ENCODE data around the gene COL20A1.

Gene COL20A1

DNA sequence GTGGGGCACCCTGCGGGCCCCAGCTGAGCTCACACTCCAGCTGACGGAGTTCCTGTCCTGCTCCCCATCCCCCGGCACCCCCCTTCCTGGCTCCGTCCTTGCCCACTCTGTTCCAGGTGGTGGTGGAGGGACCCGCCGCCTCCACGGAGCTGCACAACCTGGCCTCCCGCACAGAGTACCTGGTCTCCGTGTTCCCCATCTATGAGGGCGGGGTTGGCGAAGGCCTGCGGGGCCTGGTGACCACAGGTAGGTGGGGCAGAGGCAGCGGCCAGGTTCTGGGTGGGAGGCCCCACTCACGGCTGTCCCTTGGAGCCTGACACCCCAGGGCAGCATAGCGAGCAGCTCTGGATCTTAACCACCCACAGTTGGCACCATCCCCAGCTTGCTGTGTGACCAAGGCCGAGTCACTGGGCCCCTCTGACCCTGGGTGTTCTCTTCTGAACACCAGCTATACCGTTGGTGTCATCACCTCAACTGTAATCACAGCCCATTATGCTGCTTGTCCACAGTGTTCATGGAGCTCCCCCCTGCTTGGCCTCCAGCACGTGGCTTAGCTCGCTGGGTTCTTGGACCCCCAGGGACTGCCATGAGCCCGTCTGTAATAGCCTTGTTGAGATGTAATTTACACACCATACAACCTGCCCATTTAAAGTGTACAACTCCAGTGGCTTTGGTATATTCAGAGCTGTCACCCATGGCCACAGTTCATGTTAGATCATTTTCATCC, 17.4 kb downstream of the COL20A1 start:
- no peak for DNase-seq

DNA sequence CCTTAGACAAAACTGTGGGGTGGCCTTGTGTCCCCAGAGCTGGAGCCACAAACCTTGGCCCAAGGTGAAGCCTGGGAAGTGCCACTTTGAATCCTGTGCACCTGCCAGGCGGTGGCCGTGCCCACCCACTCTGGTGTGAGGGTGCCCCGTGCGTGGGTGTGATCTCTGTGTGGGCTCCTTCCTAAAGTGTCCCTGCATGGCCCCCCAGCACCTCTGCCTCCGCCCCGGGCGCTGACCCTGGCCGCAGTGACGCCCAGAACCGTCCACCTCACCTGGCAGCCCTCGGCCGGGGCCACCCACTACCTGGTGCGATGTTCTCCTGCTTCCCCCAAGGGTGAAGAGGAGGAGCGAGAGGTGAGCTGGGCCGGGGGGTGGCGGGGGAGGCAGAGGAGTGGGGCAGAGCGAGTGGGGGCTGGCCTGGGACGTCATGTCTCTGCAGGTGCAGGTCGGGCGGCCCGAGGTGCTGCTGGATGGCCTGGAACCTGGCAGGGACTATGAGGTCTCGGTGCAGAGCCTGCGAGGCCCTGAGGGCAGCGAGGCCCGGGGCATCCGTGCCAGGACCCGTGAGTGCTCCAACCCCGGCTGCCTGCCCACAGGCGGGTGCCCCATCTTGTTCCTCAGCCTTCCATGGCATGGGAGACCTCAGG, 18.3 kb downstream of the COL20A1 start:
- no peak for DNase-seq

DNA sequence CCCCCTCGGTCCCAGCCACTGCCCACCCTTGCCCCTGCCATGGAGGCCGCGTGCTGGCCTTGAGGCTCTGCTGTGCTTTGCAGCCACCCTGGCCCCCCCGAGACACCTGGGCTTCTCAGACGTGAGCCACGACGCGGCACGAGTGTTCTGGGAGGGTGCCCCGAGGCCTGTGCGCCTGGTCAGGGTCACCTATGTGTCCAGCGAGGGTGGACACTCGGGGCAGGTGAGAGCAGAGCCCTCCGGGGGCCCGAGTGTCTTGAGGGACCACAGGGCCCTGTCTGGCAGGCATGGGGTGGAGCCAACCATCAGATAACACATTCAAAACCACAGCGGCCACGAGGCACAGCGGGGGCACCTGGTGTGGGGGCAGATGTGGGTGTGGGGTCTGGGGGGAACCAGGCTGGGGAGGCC, 18.9 kb downstream of the COL20A1 start:
- no peak for DNase-seq

DNA sequence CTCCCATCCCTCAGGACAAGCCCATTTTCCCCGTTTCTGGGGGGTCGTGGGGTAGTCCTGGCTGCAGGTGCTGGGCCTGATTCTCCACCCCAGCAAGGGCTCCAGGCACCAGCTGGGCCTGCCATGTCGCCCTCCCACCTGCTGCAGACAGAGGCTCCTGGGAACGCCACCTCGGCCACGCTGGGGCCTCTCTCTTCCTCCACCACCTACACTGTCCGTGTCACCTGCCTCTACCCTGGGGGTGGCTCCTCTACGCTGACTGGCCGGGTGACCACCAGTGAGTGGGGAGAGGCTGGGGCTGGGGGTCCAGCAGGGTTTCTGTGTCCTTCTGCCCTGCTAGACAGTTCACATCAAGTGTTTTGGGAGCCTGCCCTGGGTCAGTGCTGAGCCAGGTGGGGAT, 19.3 kb downstream of the COL20A1 start:
- no peak for DNase-seq

DNA sequence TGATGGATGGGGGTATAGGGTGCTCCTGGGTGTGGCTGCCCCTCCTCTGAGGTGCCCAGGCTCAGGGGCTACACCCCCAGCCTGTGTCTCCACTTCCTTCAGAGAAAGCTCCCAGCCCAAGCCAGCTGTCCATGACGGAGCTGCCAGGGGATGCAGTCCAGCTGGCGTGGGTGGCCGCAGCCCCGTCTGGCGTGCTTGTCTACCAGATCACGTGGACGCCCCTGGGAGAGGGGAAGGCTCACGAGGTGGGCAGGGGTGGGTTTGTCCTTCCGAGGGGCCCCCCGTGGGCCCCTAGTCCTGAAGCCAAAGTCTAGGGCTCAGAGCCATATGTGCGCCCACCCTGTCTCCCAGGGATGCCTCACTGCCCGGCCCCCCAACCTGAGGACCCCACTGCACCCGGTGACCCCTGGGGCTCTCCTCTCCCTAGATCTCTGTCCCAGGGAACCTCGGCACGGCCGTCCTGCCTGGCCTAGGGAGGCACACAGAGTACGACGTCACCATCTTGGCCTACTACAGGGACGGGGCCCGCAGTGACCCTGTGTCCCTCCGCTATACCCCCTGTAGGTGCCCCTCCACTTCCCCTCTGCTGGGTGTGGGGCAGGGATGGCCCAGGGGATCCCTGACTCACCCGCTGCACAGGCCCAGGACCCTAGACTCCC, 19.8 kb downstream of the COL20A1 start:
- DNase-seq = no peak

DNA sequence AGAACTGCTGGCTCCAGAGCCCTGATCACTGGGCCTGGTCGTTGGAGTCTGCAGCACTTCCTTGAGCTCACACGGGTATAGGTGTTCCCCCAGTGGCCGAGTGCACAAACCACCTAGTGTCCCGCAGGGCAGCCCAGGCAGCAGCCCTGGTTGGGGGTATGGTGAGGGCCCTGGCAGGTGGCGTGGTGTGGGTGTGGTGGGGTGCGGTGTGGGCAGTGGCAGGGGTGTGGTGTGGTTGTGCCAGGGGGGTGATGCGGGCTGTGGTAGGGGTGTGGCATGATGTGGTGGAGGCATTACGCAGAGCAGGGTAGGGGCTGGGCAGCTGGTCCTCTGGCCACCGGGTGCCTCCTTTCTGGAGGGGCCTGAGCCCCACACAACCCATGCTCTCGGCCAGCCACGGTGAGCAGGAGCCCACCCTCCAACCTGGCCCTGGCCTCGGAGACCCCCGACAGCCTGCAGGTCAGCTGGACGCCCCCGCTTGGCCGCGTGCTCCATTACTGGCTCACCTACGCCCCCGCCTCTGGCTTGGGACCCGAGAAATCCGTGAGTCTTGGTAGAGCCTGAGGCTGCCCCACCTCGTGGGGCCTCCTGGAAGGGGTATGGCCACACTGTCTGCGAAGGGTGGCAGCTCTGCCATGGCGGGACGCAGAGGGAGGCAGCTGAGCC, 20.5 kb downstream of the COL20A1 start:
- no peak for DNase-seq

DNA sequence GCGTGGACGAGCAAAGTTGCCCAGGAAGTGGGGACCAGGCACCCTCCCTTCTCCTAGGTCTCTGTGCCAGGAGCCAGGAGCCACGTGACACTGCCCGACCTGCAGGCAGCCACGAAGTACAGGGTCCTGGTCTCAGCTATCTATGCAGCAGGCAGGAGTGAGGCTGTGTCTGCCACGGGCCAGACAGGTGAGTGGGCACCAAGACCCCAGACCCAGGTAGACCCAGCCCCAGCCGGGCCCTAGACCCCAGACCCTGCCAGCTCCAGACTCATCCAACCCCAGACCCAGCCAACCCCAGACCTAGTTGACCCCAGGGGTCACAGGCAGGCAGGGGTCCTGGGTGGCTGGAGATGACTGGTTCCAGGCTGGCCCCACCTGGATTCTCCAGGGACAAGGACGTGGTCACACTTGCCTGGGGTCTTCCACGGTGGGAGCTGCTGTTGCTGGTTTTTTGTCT, 21.1 kb downstream of the COL20A1 start:
- DNase-seq = no peak

DNA sequence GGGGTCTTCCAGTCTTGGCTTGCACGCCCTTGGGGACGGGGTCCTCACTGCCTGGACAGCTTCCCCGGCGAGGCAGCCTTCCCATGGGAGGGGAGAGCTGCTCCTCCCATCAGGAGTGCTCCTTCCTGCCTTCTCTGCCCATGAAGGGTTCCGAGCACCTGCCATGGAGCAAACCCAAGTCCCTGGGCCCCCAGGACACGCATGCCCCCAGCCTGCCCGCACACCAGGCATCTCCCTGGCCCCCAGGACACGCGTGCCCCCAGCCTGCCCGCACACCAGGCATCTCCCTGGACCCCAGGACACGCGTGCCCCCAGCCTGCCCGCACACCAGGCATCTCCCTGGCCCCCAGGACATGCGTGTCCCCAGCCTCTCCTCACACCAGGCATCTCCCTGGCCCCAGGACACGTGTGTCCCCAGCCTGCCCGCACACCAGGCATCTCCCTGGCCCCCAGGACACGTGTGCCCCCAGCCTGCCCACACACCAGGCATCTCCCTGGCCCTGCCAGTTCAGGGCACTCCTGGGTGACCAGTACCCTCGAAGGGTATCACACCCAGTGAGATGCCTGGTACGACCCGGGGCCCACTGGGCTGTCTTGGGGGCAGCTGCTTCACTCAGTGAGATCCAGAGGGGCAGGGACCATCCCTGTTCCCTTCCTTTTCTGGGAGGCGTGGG, 21.7 kb downstream of the COL20A1 start:
- DNase-seq = no peak

DNA sequence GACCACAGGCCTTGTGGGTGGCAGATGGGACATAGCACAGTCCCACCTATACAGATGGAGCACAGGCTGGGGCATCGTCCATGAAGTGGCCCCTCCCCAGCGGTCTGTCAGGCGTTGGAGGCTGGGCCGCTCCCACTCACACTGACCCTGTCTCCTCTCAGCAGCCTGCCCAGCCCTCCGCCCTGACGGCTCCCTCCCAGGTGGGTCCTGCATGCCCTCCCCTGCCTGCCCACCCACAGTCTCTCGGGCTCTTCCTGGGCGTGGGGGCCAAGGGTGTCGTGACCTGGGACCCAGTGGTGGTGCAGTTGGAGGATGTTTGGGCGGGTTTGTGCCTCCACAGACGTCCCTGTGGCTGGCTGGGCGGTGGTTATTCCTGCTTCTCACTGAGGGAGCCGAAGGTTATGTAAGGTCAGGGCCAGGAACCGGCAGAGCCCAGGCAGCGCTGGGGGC, 22.3 kb downstream of the COL20A1 start:
- no peak for DNase-seq

DNA sequence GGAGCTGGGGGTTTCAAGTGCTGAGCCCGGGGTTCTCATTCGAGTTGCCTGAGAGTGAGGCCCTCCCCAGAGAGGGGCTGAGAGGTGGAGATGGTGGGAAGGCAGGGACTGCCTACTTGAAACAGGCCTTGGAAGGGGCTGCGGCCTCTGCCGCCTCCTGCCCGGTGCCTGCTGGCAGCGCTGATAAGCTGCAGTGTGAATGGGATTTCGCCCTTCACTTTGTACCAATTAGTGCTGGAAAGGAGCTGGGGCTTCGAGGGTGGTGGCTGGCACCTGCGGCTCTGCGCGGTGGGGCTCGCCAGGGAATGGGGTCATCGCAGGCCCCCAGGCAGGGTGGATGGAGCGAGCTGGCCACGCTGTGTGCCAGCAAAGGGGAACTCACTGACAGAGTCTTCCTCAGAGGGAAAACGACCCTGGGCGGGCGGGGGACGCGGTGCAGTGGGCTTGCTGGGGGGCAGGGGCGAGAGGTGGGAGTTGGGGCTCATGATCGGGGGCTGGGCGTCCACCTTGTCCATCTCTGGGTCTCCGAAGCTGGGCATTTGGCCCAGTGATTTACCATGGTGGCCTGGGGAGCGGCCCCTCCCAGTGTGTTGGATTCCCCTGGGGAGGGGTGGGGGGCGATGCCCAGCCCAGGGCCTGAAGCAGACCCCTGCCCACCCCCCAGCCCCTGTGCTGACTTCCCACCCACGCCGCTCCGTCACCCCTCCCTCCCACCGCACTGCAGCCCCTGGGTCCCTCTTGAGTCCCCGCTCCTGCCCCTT, 22.9 kb downstream of the COL20A1 start:
- no peak for DNase-seq

DNA sequence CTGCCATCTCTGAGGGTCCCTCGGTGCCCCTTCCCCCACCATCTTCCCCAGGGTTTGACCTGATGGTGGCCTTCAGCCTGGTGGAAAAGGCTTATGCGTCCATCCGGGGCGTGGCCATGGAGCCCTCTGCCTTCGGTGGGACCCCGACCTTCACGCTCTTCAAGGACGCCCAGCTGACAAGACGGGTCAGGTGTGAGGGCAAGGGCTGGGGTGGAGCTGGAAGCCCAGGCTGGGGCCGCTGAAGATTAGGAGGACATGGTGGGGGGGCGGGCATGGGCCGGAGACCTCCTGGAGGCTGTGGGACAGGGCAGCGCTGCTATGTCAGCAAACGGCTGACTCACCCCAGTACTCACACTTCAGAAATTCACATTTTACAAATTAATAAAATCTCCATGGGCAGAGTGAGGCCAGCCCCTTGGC, 23.5 kb downstream of the COL20A1 start:
- DNase-seq = no peak

DNA sequence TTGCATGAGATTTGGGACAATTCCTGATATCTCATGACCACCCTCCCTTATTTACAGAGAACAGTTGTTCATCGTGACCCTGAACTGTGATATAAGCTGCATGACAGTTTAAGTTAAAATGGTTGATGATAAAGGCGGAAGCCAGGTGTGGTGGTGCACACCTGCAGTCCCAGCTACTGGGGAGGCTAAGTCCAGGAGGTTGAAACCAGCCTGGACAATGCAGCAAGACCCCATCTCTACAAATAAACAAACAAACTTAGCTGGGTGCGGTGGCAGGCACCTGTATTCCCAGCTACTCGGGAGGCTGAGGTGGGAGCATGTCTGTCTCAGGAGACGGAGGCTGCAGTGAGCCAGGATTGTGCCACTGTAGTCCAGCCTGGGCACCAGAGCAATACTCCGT, 24.1 kb downstream of the COL20A1 start:
- no peak for DNase-seq

DNA sequence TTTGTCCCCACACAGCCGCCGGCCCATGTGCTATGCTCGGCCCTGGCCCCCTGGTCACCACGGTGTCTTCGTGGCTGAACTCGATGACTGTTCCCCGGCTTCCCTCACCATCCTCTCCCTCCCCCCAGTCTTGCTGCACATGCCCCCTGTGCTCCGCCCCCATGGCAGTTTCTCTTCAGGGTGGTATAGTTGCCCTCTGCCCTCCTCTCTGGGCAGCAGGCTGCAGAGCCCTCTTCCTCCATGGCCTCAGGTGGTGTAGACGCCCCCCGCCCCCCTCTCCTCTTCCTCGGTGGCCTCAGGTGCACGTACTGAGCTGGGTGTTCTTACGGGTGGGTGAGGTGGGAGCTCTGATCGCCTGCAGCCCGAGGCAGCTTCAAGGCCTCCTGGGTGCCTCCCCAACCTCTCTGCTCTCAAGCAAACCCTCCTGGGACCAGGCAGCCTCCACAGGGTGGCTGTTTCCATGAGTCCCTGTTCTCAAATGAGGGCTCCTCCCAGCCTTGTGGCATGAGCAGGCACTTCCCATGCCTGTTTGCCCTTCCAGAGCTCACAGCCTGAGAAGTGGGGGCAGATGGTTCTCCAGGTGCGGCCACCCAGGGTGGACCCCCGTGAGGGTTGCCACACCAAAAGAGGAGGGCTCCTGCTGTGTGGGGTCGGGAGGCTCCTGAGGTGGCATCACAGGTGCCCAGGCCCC, 24.8 kb downstream of the COL20A1 start:
- DNase-seq = no peak

DNA sequence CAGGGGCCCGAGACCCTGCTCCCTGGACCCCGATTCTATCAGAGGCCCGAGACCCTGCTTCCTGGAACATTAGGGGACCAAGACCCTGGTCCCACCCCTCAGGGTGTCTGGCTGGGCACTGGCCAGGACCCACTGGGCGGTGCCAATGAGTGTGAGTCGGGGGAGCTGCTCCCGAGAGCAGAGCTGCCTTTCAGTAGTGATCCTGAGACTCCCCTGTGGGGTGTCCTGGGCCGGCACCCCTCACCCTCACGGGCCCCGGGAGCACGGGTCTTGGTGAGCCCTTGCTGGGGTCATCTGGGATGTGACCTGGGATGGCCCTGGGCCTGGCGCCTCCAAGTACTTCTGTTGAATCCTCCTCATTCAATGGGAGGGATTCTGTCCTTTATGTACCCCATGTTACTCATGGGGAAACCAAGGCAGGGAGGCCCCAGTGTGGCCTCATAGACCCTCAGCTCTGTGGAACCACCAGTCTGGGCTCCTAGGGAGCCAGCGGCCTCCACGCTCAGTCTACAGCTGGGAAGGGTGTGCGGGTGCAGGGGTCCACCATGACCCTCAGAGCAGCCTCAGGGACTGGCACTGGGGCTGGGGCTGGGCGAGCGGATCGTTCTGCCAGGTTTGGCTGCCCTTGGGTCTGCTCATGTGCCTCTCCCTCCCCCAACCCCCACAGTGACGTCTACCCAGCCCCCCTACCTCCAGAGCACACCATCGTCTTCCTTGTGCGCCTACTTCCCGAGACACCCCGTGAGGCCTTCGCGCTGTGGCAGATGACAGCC, 25.6 kb downstream of the COL20A1 start:
- DNase-seq = no peak

DNA sequence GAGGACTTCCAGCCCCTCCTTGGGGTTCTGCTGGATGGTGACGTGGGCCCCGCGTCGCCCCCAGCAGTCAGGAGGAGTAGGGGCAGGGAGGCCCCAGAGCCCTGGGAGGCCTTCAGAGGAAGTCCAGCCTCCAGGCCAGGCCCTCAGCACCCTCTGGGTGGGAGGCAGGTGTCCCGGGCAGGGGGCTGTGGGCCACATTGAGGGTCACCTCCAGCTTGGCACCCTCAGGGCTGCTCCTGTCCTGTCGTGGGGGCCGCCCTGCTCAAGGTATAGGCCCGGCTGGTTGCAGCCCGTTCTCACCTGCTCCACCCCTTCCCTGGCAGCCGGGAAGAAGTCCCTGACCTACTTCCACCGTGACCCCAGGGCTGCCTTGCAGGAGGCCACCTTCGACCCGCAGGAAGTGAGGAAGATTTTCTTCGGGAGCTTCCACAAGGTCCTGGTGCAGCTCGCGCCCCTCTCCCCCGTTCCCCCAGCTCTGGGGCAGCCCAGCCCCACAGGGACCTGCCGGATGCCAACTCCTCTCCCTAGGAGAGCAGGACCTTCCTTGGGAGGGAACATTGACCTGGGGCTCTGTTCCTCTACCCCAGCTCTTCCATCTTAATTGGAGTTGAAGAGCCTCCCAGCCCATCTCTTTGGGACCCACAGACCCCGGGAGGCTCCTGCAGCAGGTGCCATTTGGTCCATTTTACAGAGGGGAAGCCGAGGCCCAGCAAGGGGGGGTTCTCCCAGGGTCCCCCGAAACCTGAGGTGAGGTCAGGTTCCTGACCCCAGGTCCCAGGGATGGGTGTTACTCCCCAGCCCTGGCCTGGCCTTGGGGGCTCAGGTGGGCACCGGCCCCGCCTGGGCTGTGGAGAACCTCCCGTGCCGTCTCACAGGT, 26.4 kb downstream of the COL20A1 start:
- DNase-seq = no peak

DNA sequence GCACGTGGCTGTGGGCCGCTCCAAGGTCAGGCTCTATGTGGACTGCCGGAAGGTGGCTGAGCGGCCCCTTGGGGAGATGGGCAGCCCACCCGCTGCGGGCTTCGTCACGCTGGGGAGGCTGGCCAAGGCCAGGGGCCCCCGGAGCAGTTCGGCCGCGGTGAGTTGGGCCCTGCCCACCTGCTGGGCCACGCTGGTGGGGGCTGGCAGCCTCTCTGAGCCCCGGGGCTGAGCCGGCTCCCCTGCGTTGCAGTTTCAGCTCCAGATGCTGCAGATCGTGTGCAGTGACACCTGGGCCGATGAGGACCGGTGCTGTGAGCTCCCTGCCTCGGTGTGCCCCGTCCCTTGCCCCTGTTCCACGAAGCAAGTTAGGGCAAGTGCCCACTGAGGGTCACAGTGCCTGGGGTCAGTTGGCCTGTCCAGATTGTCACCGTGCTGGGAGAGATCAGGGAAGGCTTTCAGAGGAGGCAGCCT, 27.1 kb downstream of the COL20A1 start:
- DNase-seq = no peak

DNA sequence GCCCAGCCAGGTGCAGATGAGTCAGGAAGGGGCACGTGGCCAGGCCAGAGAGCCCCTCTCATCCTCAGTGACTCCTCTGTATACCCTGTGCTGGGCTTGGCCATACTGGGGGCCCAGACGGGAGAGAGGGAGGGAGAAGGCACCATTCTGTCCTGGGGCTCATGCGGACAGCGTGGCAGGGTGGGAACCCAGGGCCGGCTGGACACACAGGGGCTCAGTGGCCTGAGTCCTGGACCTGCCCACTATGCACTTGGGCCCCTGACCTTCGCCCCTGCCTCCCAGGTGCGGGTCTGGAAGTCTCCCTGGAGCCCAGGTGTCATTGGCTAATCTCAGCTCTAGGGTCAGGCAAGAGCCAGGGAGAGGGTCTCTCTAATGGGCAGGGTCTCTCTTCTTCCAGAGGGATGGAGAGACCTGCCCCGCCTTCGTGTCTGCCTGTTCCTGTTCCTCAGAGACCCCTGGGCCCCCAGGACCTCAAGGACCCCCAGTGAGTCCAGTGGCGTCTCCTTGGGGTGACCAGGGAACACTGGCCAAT, 27.7 kb downstream of the COL20A1 start:
- no peak for DNase-seq

DNA sequence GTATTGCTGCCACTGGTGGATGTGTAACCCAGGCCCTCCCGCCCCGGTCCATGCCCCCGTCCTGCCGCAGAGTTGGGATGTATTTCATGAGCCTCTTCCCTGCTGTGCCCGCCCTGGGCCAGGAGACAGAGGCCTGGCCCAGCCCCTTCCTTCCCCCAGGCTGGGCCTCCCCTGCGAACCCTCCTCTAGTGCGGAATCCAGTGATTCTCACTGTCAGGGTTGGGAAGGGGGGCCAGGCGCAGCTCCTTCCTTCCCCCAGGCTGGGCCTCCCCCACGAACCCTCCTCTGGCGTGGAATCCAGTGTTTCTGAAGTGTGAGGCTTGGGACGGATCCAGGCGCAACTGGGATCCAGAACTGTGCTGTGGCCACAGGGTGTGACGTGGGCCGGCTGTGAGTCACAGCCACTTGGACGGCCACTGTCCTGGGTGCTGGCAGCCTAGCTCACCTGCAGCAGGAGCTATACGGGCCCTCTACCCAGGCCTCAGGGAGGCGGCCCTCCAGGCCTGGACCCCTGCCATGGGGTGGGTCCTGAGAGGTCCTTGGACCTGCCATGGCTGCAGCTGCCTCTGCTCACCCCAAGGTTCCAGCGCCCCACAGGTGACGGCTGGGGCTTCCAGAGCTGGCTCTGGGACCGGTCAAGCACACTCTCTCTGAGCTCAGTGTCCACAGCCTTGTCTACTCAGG, 28.3 kb downstream of the COL20A1 start:
- DNase-seq = no peak
